NCI-H524 treated with DMSO at 0.1 percent for 48 hours (cell line): Measurements from ENCODE around the gene KDM4C.

Experiments
- DNase-seq: peaks from one replicate; lab custom pipeline; 2025; lab: John Stamatoyannopoulos, UW

KDM4C gene

DNA sequence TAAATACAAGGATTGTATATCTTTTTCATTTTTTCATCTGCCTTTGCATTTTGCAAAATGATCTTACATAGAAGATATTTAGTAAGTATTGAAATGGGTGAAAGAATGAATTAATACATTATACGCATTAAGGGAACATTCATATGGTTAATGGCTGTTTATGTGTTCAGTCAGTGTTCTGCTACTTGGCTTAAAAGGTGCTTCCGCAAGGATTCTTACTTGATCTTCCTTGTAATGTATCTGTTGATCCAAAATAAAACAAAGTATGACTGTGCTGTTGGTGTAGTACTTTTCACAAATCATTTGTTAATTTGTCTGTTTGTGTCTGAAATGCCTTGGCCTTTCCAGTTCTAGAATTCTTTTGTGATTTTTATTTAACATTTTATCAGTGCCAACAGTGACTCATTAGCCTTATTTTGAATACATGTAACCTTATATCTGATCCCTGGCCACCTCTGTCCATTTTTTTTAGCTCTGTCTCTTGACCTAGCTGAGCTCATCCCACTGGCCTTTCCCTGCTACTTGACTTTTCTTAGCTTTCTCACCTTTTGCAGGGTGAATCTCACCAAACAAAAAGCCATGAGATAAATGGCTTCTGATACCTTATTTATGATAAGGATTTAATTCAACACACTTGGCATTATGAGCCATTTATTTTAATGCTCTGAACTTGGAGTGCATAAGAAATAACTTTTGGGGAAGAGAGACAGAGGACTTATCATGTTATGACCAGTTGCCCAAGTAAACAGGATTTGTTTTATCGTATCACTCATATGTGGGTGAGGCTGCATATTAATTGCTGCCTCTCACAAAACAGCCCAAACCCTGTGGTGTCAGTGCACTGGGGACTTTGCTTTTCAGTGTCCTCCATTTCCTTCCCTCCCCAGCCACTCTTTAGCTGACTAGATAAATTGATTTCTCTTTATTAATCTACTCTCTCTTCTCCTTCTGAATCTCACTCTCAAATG lies 340.3 kb downstream of the KDM4C start:
- DNase-seq = no peak

- DNase-seq = no peak
Observed at GRCh38 chr9:7103367-7103766, 345.6 kb downstream of the KDM4C start.

DNA sequence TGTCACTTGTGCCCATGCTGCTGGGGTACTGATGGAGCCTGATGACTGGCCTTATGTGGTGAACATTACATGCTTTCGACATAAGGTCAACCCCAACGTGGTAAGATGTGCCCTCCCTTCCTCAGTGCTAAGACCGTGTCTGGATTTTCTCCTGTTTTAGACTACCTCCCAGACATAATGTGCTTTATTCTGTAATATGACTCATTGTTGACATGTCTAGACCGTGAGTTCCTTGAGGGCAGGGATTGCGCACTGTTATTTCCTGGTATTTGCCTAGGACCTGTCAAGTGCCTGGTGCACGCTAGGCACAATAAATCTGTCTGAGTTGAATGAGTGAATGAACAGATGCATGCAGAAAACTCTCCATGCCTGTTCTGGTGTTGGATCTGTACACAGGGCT lies 346.0 kb downstream of the KDM4C start:
- no peak for DNase-seq

DNA sequence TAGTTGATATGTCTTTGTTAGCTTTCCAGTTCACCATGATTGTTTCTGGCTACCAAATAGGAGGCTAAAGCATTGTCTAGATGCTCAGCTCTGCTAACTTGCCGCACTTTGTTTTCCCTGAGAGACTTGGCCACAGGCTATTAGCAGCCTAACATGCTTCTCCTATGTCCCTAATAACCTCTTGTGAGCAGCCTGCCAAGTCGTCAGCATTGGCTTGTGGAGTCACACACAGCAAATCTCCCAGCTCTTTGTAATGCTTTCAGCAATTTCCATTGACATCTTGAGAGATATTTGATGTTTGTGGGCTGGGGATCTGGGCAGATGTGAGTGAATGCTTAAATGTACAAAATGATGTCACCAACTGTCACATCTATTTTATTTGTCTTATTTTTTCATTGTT lies 346.9 kb downstream of the KDM4C start:
- DNase-seq = no peak

GRCh38 chr9:7105095-7105494 lies 347.3 kb downstream of the KDM4C start:
- no peak for DNase-seq

DNA sequence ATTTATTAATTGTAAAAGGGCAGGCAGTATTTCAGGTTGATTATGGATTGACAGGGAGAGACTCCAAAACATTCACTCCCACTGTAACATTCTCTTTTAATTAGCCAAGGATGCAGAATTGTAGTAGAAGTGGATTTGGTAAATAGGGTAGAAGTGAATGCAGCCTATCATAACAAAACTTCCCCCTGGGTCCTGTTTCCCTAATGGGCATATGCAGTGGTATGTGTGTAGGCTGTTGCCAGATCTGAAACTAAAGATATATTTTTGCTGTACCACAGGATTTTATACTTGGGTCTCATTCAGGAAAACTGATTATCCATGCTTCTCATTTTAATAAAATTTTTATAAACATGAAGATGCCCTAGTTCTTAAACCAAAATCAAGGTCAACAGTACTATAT lies 351.2 kb downstream of the KDM4C start:
- DNase-seq = no peak

DNA sequence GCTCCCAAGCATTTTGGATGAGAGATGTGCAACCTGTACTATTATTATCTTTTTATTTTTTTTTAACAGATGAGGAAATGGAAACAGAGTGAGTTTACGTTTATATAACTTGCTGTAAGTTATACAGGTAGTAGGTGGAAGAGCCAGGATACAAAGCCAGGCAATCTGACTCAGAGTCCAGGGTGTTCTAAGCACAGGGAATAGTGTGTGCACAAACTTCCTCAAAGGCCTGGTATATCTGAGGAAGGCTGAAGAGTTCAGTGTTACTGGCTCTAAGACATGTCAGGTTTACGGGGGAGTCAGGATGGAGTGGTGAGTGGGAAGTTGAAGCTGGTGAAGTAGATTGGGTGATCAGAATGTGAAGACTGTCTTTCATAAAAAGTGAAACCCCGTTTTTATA lies 353.6 kb downstream of the KDM4C start:
- DNase-seq = no peak

- no peak for DNase-seq
Observed at GRCh38 chr9:7115606-7116005, 357.8 kb downstream of the KDM4C start.

- DNase-seq = no peak
Observed at GRCh38 chr9:7117676-7118561, 360.1 kb downstream of the KDM4C start.

DNA sequence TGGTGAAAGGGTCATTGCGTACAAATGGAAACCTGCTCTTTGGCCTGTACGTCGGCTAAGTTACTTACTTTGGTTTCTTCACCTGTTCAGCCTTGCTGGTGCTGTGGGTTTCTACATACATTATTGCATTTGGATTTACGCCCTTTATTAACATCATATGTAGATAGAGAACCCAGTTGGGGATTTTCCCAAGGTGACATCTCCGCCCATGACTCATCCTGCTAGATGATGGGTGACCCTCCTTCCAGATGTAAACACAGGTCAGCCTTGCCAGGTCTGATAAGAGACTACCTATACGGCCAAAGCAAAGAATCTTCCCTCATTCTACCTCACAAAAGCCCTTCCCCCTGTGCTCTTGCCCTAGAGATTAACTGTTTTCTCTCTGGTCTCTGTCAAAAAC lies 360.9 kb downstream of the KDM4C start:
- no peak for DNase-seq

DNA sequence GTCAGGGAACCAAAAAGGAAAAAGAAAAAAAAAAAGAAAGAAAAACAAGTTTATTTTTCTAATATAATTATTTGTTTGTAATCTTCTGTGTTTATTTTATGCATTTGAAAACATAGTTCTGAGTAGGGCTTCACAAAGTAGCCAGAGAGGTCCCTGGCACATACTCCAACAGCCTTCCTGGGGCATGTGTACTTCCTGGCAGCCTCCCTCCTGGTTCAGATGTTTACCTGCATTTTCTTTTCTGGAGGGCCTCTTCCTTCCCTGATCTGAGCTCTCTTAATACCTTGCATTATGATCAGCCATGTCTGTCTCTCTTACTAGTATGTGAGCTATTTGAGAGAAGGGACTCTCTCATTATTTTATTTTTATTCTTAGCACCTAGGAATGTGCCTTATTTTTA lies 361.8 kb downstream of the KDM4C start:
- DNase-seq = no peak

DNA sequence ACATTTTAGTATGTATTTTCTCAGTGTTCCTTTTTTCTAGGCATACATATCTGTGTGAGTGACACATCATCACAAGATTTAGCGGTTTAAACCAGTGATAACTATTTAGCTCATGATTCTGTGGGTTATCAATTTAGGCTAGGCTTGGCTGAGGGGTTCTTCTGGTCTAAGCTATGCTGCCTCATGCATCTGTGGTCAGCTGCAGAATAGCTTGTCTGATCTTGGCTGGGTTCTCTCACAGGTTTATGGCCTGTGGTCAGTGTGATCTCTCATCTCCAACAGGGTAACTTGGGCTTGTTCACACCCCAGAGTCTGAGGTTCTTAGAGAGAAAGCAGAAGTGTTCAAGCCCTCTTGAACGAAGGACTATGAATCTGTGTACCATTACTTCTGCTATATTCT lies 363.3 kb downstream of the KDM4C start:
- DNase-seq = no peak

GRCh38 chr9:7121664-7122063 lies 363.9 kb downstream of the KDM4C start:
- DNase-seq = no peak

DNA sequence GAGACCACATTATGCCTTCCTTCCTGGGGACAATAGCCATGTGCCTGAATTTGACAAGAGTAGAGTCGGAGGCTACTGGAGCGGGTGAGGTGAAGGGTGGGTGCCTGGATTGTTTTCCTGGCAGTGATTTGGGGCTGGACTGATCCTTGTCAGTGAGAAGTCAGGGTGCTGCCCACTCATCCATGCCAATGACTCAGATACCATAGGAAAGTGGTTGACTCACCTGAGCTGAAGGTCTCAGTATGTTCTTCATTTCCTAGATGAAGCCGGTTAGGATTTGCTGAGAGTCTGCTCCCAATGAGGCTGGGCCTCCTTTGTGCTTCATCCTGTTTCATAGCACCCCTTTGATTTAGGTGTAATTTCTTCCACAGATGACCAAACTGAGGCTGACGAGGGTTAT lies 366.0 kb downstream of the KDM4C start:
- DNase-seq = no peak

DNA sequence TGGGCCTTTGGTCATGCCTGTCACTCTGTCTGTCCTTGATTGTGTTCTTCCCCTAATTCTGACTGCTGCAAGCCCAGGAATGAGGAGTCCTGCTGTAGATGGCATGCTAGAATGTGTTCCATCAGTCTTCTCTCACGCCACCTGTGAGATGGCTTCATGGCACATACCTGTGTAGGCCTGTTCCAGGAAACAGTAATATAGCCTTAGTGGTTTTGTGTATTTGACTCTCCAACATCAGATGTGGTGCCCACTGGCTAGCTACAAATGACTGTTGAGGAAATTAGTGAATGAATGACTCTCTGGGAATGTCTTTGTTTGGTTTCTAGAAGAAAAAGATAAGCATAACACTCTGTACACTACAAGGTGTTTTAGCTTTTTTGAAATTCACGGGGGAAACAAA lies 367.5 kb downstream of the KDM4C start:
- DNase-seq = no peak

- no peak for DNase-seq
Observed at GRCh38 chr9:7129391-7129790, 371.6 kb downstream of the KDM4C start.

GRCh38 chr9:7130266-7130820 lies 372.6 kb downstream of the KDM4C start:
- DNase-seq = no peak

DNA sequence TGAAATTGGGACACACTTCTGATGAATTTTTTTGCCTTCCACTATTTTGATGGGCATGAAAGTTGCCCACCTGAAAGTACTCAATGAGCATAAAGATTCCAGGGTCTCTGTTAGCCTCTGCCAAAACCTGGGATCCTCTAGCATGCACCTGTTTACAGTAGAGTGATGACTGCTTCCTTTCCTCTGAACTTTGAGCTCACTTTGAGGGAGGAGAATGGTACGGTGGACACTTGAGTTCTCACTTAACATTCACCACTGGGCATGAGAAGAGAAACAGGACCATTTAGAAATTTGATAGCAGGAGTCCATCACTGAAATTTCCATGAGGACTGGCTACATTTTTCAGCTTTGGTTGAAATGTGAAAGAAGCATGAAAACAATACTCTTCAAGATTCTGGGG lies 374.8 kb downstream of the KDM4C start:
- no peak for DNase-seq

DNA sequence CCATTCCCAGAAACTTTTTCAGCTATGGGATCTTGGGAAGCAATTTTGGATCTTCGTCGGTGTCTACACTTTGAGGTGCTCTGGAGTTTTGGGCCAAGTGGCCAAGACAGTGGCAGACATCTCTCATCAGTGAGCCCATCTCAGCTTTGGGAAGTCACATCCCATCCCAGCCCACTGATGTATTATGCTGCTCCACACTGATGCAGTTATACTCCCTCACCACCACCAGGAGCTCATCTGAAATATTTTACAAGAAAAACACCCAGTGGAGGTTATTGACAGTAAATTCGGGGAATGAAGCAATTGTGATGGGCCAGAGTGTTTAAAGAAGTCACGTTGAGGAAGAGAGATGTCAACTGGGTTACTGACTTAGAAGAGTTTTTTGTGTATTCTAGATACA lies 378.0 kb downstream of the KDM4C start:
- no peak for DNase-seq

DNA sequence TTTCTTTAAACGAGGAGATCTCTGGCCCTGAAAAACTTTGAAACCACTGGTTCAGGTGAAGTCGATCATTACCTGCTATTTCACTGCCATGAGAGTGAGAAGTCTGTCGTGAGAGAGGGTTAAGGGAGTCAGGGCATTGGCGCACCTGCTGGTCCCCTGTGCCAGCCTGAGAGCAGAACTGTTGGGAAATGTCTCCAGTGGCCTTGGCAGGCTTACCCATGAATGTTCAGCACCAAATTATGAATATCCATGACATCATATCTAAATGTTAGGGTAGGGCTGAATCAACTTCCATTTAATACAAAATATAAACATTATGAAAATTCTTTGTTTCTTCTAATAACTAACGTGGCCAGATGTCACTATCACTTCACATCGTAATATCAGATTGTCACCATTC lies 379.3 kb downstream of the KDM4C start:
- no peak for DNase-seq

- no peak for DNase-seq
Observed at GRCh38 chr9:7137571-7137970, 379.8 kb downstream of the KDM4C start.

GRCh38 chr9:7139886-7140285 lies 382.1 kb downstream of the KDM4C start:
- no peak for DNase-seq

DNA sequence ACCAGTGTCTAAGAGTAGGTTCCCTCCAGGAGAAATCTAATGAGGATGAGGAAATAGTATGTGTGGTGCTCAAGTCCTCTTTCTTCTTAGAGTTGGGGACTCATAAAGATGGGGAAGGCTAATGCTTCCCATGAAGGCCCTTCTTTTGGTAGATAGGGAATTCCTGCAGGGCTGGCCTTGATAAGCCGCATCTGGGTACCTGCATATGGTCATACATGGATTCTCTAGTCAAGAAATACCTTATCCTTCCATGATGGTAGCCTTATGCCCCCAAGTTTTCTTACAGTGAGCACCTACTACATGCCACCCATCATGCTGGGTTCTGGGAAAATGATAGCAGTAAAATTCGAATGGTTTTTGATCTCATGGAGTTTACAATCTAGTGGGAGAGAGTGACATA lies 382.6 kb downstream of the KDM4C start:
- no peak for DNase-seq
